NCI-H2227 treated with DMSO at 0.1 percent for 48 hours (cell line): ENCODE results near the gene NPB.

ENCODE experiments used
- DNase-seq: peaks from one replicate; lab custom pipeline; 2025; lab: John Stamatoyannopoulos, UW

The NPB gene

DNA sequence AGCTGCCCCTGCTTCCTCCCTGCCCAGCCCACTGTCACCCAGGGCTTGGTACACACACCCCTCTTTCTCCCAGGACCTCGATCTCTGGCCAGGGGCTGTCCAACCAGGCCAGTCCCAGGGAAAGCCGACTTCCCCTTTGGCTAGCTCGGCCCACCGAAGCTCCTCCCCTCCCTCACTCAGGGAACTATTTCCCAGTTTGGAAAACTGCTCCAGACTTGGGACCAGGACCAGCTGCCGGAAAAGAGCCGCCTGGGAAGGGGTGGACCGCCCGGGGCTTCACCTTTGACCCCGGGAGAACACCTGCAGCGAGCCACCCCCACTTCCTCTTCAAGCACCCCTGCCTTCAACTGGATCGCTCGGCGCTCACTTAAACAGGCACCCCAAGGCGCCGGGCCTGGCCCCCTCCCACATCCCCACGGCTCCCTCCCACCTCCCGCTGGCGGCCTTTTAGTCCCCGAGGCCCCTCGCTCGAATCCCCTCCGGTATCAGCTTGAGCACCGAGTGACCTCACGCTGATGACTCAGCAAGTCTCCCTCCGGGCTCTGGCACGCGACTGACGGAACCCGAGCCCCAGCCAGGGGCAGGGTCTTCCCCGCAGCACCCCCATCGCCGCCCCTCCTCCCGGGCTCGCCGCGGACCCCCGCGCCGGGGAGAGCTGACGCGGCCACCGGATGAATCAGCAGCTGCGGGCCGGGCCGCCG is 24.6 kb downstream of the NPB start:
- no peak for DNase-seq

DNA sequence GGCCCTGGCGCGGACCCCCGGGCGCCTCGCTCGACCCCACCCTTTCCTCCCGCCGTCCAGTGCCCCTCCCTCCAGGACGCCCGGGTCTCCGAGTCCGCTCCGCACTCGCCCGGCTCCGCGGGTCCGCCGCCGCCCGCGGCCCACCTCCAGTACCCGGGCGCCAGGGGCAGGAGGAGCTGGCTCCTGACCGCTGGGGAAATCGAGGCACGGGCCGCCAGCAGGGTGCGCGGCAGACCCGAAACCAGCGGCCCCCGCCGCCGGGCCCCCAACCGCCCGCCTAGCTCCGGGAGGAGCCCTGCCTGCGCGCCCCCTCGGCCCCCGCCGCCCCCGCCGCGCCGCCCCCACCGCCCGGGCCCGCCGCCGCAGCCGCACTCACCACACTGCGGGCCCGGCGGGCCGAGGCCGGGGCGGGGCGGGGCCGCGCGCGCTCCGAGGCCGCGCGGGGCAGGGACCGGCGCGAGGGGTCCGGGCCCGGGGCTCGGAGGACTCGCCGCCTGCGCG is 25.2 kb downstream of the NPB start:
- no peak for DNase-seq

DNA sequence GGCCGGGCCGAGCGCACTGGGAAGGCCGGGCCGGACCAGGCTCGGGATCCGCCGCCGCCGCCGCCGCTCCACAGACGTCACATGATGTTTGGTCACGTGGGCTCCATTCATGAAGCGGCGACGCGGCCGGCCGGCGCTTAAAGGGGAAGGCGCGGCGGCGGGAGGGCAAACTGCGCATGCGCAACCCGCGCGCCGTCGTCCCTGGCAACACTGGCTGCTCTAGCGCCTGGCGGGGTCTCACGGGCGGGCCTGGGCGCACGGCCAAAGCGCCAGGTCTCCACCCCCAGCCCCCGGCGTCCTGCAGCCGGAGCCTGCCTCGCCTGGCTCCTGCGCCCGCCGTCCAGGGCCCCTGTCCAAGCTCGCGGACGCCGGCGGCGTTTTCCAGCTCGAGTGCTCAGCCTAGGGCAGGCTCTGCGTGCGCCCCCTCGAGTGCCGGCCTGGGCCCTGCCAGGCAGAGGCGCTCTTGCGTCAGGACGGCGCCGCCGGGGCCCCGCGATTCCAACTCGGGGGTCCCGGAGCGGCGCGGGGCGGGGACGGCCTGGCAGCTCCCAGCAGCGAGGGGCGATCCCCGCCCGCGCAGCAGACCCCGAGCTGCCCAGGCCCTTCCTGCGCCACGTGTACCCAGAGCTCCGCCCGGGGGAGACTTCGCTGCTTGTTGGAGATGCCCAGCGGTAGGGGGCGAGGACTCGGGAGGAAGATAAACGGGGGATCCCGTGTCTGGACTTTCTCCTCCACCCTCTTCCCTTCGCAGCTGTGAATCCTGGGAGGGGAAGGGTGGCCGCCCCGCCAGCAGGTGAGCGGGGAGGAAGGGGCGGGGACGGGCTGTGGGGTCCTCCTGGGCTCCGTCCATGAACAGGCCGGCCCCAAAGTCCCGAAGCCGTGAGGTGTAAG is 25.9 kb downstream of the NPB start, which contains the start of gene MAFG:
TSS of gene MAFG (minus strand) at position 83 of the 891 bp plus-strand sequence. CDS start 4,550 bp downstream, outside the sequence.
- peak; percentile 95 for DNase-seq

DNA sequence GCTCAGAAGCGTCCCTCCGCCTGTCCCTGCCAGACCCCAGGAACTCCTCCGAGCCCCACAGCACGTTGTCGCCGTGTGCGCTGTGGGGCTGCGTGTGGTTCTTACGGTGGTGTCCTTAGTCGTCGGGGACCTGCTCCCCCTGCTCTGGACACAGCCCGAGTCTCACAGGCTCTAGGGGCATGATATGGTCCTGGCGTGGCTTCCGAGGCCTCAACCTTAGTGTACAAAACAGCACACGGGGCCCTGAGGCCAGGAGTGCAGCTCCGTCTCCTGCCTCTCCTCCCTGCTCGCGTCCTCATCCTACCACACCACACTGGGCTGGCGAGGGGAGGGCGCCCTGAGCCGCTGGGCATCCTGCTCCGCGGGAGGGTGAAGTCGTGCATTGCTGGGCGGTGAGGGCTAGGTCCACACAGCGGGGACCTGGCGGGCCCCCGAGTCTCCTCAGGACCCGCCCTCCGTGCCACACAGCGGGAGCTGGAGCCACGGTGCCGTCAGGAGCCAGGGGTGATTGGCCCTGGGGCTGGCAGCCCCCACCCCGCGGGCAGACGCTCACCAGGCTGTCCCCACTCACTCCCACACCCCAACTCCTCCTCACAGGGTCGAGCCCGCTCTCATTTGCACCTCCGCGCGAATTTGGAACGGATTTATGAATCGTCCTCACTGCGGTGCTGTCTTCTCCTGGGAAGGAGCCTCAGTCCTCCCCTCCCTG is 26.7 kb downstream of the NPB start:
- no peak for DNase-seq

DNA sequence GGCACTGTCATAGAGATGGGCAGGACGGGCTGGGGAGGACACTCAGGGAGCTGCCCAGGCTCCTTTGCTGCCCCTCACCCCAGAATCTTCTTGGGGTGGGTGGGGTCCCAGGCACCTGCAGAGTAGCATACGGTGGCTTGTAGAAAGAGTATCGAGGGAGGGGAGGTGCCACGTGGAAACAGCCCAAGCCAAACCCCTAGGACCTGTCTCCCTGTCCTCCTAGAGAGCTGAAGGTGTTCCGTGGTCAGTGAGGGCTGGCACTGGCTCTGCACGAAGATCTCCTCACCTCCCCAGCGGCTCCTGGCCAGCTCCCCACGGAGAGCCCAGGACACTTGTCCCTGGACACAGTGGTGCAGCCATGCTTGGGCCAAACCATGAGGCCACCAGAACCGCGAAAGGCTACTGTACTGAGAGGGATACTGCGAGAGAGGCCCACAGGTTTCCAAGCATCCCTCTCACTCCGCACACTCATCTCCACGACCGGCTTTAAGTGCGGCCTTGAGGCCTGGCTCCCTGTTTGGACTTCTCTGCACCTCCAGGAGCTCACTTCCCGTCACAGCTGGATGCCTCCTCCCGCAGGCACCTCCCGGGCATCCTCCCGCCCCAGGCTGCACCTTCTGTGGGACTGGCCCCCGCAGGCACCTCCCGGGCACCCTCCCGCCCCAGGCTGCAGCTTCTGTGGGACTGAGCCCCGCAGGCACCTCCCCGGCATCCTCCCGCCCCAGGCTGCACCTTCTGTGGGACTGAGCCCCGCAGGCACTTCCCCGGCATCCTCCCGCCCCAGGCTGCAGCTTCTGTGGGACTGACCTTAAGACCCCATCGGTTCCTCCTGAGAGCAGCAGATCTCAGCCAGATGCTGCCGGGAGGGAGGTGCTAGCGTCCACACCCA is 27.5 kb downstream of the NPB start:
- no peak for DNase-seq

DNA sequence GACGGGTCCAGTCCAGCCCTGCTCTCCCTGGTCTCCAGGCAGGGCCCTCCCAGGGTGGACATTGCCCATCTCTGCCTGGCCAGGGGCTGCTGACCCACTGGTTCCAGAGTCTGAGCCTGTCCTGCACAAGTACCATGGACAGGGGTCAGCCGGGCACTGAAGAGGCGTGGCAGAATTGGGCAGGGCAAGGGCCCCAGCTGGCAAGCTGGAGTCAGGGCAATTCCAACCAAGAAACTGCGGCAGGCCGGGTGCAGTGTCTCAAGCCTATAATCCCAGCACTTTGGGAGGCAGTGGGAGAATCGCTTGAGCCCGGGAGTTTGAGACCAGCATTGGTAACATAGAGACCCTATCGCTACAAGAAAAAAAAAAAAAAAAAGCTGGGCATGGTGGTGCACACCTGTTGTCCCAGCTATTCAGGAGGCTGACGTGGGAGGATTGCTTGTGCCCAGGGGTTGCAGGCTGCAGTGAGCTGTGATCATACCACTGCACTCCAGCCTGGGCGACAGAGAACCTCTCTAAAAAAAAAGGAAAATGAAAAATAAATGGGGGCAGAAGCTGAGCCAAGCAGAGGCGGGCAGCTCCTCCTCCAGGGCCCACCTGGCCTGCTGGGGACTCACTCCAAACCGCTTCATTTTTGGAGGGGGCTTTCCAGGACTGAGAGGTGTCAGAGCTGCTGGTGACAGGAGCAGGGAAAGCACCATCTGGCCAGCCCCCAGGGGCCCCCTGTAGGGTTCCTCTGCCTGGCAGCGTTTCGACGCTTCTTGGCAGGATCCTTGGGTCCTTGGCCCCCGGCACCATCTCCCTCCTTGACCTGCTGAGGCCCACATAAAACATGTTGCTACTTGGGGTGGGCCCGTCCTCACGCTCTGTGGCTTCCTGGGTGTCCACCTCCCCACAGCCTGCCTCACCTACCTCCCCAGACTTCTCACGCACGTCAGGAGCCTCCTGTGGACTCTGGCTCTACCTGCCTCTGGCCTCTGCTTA is 28.4 kb downstream of the NPB start:
- DNase-seq: no peak

DNA sequence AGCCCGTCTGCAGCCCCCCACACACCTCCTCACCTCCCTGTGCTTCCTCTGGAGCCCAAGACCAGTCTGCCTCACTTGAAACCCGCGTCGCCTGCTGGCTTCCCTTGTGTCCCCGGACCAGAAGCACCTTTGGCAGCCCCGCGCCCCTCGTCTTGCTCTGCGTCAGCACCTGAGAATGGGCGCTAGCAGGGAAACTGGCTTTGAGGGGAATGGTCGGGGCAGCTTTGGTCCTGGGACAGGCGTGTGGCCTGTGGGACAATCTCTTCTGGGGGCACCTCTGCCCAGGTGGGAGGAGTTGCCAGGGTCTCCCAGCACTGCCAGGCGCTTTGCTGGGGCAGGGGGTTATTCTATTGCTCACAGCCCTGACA is 29.1 kb downstream of the NPB start:
- no peak for DNase-seq

DNA sequence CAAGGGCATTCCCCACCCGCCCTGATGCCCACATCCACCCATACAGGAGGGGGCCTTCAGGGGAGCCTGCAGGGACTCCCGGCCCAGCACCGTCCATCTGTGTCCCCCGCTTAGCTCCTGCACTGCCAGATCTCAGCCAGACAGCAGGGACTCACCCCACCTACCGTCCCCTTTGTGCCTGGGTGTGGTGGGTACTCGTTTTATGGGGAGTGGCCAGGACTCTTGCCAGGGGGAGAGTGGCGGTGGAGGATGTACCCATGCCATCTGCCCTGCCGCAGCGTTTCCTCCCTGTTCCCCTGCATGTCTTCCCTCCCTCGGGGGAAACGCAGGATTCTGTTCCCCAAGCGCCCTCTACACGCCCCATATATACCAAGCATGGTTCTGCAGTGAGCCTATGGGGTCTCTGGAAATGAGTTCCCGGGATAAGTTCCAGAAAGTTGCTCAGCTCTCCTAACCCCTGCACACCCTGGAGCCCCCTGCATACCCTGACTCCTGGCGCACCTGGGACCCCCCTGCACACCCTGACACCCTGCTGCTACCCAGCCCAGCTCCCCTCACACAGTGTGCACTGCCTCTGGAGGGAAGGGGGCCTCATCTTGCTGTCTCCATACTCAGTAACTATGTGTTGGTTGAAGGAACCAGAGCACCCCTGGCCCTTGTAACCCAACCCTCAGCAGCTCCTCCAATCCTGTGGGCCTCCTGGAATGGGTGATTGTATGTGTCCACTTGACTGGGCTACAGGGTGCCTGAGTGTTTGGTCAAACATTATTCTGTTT is 29.7 kb downstream of the NPB start:
- no peak for DNase-seq

DNA sequence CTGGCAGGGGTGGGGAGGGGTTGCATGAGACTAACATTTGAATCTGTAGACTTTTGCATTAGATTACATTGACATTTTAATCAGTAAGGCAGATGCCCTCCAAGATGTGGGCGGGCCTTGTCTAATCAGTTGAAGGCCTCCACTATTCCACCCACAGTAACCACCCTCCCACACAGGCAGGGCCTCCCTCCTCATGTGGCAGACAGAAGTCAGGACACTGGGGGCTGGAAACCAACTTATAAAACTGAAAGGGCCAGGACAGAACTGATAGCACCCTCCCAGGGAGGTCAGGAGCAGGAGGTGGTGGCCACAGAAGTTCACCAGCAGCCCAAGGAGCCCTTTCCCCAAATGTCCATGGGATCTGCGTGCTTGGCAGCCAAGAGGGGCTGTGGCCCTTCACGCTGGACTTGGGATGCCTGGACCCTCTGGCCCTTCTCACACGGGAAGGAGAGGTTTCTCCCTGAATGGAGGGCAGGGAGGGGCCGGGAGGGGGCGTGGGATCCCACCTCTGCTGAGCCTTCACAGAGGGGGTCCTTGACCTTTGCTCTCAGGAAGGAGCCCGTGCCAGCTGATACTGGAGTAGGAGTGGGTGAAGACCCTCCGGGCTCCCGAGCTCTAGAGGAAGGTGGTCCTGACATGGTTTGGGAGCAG is 30.4 kb downstream of the NPB start:
- no peak for DNase-seq

DNA sequence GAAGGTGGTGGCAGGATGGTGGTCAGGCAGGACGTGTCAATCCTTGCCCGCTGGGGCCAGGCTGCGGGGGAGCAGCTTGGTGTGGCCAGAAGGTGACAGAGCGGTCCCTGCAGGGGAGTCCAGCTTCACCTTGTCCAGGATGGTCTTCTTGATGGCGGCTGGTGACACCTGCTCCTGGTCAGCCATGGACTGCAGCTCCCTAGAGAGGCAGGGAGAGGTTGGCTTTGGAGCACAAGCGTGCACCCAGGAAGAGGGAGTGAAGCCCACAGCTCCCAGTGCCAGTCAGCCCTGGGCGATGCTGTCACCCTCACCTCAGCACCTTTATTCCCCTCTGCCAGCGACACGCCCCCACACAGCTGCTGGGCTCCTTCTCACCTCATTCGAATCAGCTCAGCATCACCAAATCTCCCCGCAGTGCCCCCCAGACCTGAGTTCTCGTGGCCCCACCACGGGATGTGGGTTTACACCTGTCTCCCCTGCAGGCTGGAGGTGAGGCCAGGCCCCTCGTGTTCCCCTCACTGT is 31.2 kb downstream of the NPB start:
- no peak for DNase-seq

DNA sequence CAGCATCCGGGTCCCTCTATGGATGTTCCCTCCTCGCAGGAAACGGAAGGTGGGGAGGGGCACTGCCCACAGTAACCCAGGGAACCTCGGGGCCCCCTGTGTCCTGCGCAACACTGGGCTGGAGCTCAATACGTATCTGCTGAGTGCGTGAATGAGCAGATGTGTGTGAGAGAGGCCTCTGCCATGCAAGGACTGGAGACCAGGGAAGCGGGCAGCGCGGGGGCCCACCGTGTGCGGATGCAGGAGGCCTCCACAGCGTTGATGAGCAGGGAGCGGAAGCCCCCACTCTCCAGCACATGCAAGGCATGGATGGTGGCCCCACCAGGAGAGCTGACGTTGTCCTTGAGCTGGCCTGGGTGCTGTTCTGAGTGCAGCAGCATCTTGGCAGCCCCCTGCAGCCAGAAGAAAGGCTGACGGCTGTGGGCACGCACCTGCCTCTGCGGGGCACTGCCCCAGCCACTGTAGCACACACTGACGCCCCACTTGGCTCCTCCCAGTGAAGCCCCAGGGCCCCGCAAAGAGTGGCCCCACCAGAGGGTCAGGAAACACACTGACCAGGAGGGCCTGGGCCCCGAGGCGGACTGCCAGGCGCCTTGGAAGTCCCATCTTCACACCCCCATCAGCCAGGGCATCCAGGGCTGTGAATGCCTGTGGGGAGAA is 32.2 kb downstream of the NPB start:
- DNase-seq: no peak

DNA sequence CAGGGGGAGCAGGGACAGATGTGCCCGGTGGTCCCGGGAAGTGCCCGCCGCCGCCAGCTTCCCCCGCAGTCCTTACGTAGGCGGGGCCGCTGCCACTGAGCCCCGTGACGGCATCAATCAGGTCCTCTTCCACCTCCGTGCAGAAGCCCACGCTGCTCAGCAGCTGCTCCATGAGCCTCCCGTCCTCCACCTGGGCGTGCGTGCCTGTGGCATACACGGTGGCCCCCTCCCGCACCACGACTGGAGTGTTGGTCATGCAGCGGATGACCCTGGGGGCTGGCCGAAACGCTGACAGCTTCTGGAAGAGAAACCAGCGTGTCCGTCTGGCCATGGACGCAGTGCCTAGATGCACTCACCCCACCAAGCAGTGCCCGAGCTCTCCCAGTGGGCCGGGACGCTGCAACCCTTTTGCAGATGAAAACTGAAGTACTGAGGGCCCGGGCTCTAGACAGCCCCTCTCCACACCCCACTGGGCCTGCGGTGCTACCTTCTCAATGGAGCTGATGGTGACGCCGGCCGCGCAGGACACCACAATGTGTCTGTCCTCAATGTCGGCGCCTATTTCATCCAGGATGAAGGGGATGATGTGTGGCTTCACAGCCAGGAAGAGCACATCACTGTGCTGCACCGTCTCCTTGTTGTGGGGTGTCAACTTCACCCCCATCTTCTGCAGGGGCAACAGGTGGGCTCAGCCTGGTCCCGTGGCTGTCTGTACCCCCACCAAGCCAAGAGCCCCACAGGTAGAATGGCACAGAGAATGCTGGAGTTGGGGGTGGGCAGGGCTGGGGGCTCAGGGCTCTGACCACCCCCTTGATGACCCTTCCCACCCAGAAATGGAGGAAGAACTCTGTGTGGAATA is 33.0 kb downstream of the NPB start:
- no peak for DNase-seq

DNA sequence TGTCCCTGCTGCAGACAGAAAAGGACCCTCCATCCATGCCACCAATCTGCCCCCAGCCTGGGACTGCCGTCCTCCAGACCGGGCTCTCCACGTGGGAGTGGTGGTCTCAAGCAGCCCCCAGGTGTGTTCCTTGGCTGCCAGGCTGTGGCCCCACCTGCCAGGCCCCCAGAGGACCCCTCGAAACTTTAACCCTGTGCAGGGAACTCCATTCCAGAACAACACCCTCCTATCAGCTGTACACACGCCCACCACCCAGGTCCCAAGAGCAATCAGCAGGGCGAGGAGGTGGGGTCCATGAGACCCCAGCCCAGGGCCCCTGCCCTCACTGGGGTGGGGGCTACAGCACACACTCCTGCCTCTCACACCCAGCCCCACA is 33.7 kb downstream of the NPB start:
- DNase-seq: no peak

DNA sequence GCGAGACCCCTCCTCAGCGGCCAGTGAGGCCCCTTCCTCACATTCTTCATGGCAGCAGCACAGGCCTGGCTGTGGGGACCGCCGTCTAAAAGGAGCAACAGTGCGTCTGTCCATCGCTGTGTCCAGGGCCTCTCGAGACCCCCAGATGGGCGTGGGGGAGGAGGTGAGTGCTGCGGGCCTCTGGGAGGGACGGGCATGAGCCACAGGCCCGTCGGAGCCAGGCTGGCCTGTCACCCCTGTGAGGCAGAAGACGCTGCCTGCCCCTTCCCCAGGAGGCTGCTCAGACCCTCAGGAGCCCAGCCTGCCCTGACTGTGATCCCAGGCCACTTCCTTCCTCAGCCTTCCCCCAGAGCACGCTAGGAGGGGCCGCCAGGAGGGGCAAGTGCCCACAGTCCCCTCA is 37.2 kb downstream of the NPB start:
- DNase-seq: no peak

DNA sequence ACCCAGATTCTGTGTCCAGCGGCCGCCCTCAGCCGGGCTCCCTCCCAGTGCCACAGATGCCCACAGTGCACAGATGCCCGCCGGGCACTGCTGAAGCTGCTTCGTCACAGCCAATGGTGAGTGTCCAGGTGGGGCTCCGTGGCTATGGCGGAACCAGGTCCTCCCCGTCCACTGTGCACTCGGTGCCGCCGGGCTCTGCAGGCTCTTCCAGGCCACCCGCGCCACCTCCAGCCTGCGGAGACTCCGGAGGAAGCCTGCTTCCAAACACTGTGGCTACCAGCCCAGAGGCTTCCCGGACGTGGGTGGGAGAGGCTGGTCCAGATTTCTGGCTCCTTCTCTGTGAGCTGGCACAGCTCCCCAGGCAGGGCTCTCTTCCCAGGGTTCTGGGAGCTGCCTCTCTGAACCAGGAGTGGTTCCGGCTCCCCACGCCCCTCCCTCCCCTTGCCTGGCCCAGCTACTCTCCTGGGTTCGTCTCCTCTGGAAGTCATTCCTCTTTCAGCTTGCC is 37.9 kb downstream of the NPB start:
- DNase-seq: no peak

DNA sequence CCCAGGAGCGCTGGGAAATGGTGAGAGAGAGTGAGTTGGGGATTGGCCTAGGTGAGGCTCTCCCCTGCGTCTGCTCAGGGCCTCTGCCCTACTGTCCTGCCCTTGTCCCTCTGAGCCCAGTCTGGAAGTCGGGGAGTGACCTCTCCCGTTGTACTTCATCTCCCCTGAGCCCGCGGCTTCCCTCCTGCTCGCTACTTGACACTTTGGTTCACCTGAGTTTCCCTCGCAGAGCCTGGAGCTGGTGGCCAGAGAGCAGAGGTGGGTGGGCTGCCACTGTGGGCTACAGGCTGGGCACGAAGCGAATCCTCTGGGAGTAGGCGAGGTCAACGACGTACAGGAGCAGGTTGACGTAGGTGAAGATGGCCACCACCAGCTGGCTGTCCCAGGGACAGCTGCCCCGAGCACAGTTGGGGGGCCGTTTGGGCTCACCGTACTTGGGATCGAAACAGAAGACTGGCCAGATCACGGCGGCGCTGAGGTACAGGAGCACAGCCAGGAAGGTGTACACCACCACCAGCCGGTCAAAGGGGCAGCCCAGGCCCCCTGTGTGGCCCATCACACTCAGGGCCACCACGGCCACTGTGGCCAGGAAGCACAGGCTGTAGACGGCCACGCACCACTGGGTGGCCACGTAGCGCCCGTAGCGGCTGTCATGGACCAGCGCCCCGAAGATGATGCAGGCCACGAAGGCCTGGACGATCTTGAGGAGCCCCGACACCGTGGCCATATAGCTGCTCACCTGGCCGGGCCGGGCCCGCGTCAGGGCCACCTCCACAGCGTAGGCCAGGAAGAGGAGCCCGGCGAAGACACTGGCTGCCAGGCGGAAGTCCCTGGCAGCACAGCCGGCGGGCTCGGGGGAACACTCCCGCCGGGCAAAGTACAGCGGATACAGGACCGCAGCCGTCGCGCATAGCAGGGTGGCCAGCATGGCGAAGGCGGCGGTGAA is 38.8 kb downstream of the NPB start:
- no peak for DNase-seq
